PC-3 (cell line): ENCODE measurements around the gene VEGFB.

Experiments used
- EZH2phosphoT487 ChIP-seq: fragments of 300-600 bp; sonication (generic); IDR thresholded peaks from 2 replicates; pipeline ENCODE4 v1.6.1; 2018; ENCODE audit warnings: mild to moderate bottlenecking, antibody characterized with exemption, low read length, borderline replicate concordance
- TF ChIP-seq, protein P1 (sequence below): fragments of 300-600 bp; sonication (generic); conservative IDR thresholded peaks from 2 replicates; pipeline ENCODE4 v1.5.1; 2017; ENCODE audit warnings: antibody characterized with exemption, low read depth, mild to moderate bottlenecking, low read length

DNA sequence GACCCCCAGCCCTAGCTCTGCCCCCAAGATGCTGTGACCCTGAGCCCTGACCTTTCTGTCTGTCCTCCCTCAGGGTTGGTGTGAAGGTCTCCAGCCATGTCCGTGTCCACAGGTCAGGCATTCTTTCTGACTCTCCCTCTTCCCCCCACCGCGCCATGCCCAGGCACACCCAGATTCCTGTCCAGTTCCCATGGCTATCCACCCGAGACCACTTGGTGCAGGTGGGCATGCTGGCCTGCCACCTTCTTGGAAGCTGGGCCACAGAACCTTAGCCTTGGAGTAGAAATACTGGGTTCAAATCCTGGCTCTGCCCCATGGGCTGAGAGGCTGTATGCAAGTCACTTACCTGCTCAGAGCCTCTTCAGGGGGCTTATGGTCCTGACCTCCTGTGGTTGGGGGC is 14.7 kb downstream of the VEGFB start:
- TF ChIP-seq, protein P1, sequence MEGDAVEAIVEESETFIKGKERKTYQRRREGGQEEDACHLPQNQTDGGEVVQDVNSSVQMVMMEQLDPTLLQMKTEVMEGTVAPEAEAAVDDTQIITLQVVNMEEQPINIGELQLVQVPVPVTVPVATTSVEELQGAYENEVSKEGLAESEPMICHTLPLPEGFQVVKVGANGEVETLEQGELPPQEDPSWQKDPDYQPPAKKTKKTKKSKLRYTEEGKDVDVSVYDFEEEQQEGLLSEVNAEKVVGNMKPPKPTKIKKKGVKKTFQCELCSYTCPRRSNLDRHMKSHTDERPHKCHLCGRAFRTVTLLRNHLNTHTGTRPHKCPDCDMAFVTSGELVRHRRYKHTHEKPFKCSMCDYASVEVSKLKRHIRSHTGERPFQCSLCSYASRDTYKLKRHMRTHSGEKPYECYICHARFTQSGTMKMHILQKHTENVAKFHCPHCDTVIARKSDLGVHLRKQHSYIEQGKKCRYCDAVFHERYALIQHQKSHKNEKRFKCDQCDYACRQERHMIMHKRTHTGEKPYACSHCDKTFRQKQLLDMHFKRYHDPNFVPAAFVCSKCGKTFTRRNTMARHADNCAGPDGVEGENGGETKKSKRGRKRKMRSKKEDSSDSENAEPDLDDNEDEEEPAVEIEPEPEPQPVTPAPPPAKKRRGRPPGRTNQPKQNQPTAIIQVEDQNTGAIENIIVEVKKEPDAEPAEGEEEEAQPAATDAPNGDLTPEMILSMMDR = no peak
- no peak for TF ChIP-seq EZH2phosphoT487
